ENCODE results near the gene NELL1.

GRCh38 chr11:21225860-21226259, 556.5 kb downstream of the NELL1 start:
- no peak for TF ChIP-seq POLR2A (IDR thresholded peaks at IDR 0.05; ENCODE audit: low read depth, low read length)
- no peak for TF ChIP-seq SPI1 (IDR thresholded peaks at IDR 0.05; ENCODE audit: low read depth, low read length)
- TF ChIP-seq TAF1 (IDR thresholded peaks at IDR 0.05; ENCODE audit: low read depth, low read length): no peak
- TF ChIP-seq POLR2AphosphoS5 (IDR thresholded peaks at IDR 0.05; ENCODE audit: low read depth, low read length): no peak
